Glutamatergic neuron (in vitro differentiated cells): Measurements from ENCODE around the gene MRPL33. TPM values are rescaled to one million over a fixed set of nuclear protein-coding genes. Genes with fewer than 3 reads are reported as not detected.

Experiments
- DNase-seq: peaks from one replicate; pipeline ENCODE4 v3.0.0; 2022
- H3K27ac Mint-ChIP-seq: one replicate; pipeline ENCODE4 v1.8.0; 2020; ENCODE audit warnings: mild to moderate bottlenecking, mixed read lengths, inconsistent platforms; ENCODE audit not compliant: unreplicated experiment
- H3K27me3 Mint-ChIP-seq: one replicate; pipeline ENCODE4 v1.8.0; 2020; ENCODE audit warnings: mild to moderate bottlenecking, moderate library complexity, mixed read lengths, inconsistent platforms; ENCODE audit not compliant: unreplicated experiment
- H3K36me3 Mint-ChIP-seq: one replicate; pipeline ENCODE4 v1.8.0; 2020; ENCODE audit warnings: mild to moderate bottlenecking, mixed read lengths, inconsistent platforms; ENCODE audit not compliant: unreplicated experiment
- H3K4me1 Mint-ChIP-seq: one replicate; pipeline ENCODE4 v1.8.0; 2020; ENCODE audit warnings: mild to moderate bottlenecking, low read depth, mixed read lengths, inconsistent platforms; ENCODE audit not compliant: unreplicated experiment
- H3K4me3 Mint-ChIP-seq: one replicate; pipeline ENCODE4 v1.8.0; 2020; ENCODE audit warnings: mild to moderate bottlenecking, mixed read lengths, inconsistent platforms; ENCODE audit not compliant: unreplicated experiment
- H3K9me3 Mint-ChIP-seq: one replicate; pipeline ENCODE4 v1.8.0; 2020; ENCODE audit warnings: mild to moderate bottlenecking, moderate library complexity, mixed read lengths, inconsistent platforms; ENCODE audit not compliant: unreplicated experiment
- total RNA-seq: library from RNA; stranded (reverse); fragmentation: NEBNext Ultra II Directional; extraction: Animal tissue kit (Norgen Biotek cat#: 25700); gene quantifications from one replicate; pipeline ENCODE4 v1.2.1, GENCODE V29; 2021; ENCODE audit not compliant: unreplicated experiment
- TF ChIP-seq, protein P1 (sequence below): fragments of 200-600 bp; sonication (generic); IDR thresholded peaks from one replicate; pipeline ENCODE4 v1.5.0; 2021; ENCODE audit not compliant: partially characterized antibody, unreplicated experiment

Gene MRPL33
- total RNA-seq, 1 donor from 2014 or later = 54.2 TPM

- H3K36me3 Mint-ChIP-seq = no peaks in the 10 kb centered on the region
- no peaks in the 10 kb centered on the region for H3K27me3 Mint-ChIP-seq
- no peak for DNase-seq
- TF ChIP-seq, protein P1, sequence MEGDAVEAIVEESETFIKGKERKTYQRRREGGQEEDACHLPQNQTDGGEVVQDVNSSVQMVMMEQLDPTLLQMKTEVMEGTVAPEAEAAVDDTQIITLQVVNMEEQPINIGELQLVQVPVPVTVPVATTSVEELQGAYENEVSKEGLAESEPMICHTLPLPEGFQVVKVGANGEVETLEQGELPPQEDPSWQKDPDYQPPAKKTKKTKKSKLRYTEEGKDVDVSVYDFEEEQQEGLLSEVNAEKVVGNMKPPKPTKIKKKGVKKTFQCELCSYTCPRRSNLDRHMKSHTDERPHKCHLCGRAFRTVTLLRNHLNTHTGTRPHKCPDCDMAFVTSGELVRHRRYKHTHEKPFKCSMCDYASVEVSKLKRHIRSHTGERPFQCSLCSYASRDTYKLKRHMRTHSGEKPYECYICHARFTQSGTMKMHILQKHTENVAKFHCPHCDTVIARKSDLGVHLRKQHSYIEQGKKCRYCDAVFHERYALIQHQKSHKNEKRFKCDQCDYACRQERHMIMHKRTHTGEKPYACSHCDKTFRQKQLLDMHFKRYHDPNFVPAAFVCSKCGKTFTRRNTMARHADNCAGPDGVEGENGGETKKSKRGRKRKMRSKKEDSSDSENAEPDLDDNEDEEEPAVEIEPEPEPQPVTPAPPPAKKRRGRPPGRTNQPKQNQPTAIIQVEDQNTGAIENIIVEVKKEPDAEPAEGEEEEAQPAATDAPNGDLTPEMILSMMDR = no peak
- H3K4me1 Mint-ChIP-seq = peaks cover 14% of the 10 kb centered on the region
- no peak overlapping the region for H3K27ac Mint-ChIP-seq
- H3K4me3 Mint-ChIP-seq = no peak overlapping the region
- no peaks in the 10 kb centered on the region for H3K9me3 Mint-ChIP-seq
Measured at GRCh38 chr2:27776696-27777095, 5.2 kb downstream of the MRPL33 start.

- peaks cover 7% of the 10 kb centered on the region for H3K4me1 Mint-ChIP-seq
- no peak overlapping the region for H3K27ac Mint-ChIP-seq
- no peaks in the 10 kb centered on the region for H3K9me3 Mint-ChIP-seq
- H3K27me3 Mint-ChIP-seq = no peaks in the 10 kb centered on the region
- DNase-seq = no peak
- no peaks in the 10 kb centered on the region for H3K36me3 Mint-ChIP-seq
- TF ChIP-seq, protein P1 = no peak
- H3K4me3 Mint-ChIP-seq = no peak overlapping the region
Measured at GRCh38 chr2:27779417-27780055, 8.0 kb downstream of the MRPL33 start.

- H3K27ac Mint-ChIP-seq = peak overlapping the region; percentile 74
- no peaks in the 10 kb centered on the region for H3K9me3 Mint-ChIP-seq
- no peak for DNase-seq
- peaks cover 7% of the 10 kb centered on the region for H3K4me1 Mint-ChIP-seq
- H3K36me3 Mint-ChIP-seq = no peaks in the 10 kb centered on the region
- H3K27me3 Mint-ChIP-seq = no peaks in the 10 kb centered on the region
- H3K4me3 Mint-ChIP-seq = no peak overlapping the region
- TF ChIP-seq, protein P1 = no peak
Measured at GRCh38 chr2:27781496-27781895, 10.0 kb downstream of the MRPL33 start.

GRCh38 chr2:27782701-27783100 is 11.2 kb downstream of the MRPL33 start:
- Mint-ChIP-seq H3K4me1 (peaks cover 7% of the 10 kb centered on the region), H3K27me3 (no peaks in the 10 kb centered on the region), H3K9me3 (no peaks in the 10 kb centered on the region), H3K36me3 (no peaks in the 10 kb centered on the region), H3K27ac (no peak overlapping the region), H3K4me3 (no peak overlapping the region)
- no peak for DNase-seq
- TF ChIP-seq, protein P1 = no peak

GRCh38 chr2:27790796-27791195 is 19.3 kb downstream of the MRPL33 start:
- peaks cover 11% of the 10 kb centered on the region for H3K36me3 Mint-ChIP-seq
- no peak overlapping the region for H3K4me3 Mint-ChIP-seq
- no peak for DNase-seq
- peaks cover 3% of the 10 kb centered on the region for H3K27me3 Mint-ChIP-seq
- no peak overlapping the region for H3K27ac Mint-ChIP-seq
- TF ChIP-seq, protein P1 = no peak
- no peaks in the 10 kb centered on the region for H3K4me1 Mint-ChIP-seq
- peaks cover 2% of the 10 kb centered on the region for H3K9me3 Mint-ChIP-seq
